T-helper 1 cell treated with Interleukin-12 subunit alpha and Interleukin-12 subunit beta and Interleukin-4 antibody, amounts not matched to agents 30 μg/mL and 1 μg/mL, for 36 hours (primary cell): ENCODE results near the gene GNB5.
A peak's percentile ranks its signal among the peaks of the same experiment; 100 is the strongest.
"Not testable (repeated sequence)": the region's sequence is repeated elsewhere in the genome, so short reads cannot be mapped to it uniquely, and the experiment has no call there.

Experiments
- H3K27ac Mint-ChIP-seq: one replicate; pipeline ENCODE4 v1.8.0; 2021; ENCODE audit warnings: mild to moderate bottlenecking, mixed read lengths
- H3K27me3 Mint-ChIP-seq: one replicate; pipeline ENCODE4 v1.8.0; 2021; ENCODE audit warnings: low read depth, mixed read lengths
- H3K36me3 Mint-ChIP-seq: one replicate; pipeline ENCODE4 v1.8.0; 2021; ENCODE audit warnings: low read depth, mixed read lengths
- H3K4me1 Mint-ChIP-seq: one replicate; pipeline ENCODE4 v1.8.0; 2021; ENCODE audit warnings: low read depth, mixed read lengths
- H3K4me3 Mint-ChIP-seq: one replicate; pipeline ENCODE4 v1.8.0; 2021; ENCODE audit warnings: mild to moderate bottlenecking, moderate library complexity, mixed read lengths
- H3K9me3 Mint-ChIP-seq: one replicate; pipeline ENCODE4 v1.8.0; 2021; ENCODE audit warnings: mixed read lengths

GNB5 gene

GRCh38 chr15:52097180-52097579 is 94.0 kb downstream of the GNB5 start:
- Mint-ChIP-seq H3K4me1 (no peaks in the 10 kb centered on the region), H3K27ac (no peak overlapping the region), H3K4me3 (no peak overlapping the region), H3K36me3 (no peaks in the 10 kb centered on the region), H3K9me3 (no peaks in the 10 kb centered on the region), H3K27me3 (peaks cover 16% of the 10 kb centered on the region)

GRCh38 chr15:52096536-52096935 is 94.7 kb downstream of the GNB5 start:
- not testable (repeated sequence) for H3K4me1 Mint-ChIP-seq, H3K36me3 Mint-ChIP-seq, H3K4me3 Mint-ChIP-seq, H3K9me3 Mint-ChIP-seq, H3K27ac Mint-ChIP-seq
- peaks cover 13% of the 10 kb centered on the region for H3K27me3 Mint-ChIP-seq

DNA sequence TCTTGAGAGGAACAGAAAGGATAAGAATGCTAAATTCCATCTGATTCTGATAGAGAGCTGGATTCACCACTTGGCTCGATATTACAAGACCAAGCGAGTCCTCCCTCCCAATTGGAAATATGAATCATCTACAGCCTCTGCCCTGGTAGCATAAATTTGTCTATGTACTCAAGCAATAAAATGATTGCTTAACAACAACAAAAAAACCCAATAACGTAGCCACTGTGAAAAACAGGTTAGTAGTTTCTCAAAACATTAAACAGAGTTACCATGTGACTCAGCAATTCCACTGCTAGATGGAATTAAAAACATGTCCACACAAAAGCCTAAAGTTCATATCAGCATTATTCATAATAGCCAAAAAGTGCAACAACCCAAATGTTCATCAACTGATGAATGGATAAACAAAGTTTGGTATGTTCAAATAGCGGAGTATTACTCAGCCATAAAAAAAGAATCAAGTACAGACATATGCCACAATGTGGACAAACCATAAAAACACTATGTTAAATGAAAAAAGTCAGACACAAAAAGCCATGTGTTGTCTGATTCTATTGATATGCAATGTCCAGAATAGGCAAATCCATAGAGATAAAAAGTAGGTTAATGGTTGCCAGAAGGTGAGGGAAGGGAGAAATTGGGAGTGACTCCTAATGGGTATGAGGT is 95.5 kb downstream of the GNB5 start:
- Mint-ChIP-seq H3K27me3 (peaks cover 13% of the 10 kb centered on the region), H3K36me3 (no peaks in the 10 kb centered on the region), H3K9me3 (peaks cover under 1% of the 10 kb centered on the region), H3K27ac (no peak overlapping the region), H3K4me1 (no peaks in the 10 kb centered on the region), H3K4me3 (no peak overlapping the region)

DNA sequence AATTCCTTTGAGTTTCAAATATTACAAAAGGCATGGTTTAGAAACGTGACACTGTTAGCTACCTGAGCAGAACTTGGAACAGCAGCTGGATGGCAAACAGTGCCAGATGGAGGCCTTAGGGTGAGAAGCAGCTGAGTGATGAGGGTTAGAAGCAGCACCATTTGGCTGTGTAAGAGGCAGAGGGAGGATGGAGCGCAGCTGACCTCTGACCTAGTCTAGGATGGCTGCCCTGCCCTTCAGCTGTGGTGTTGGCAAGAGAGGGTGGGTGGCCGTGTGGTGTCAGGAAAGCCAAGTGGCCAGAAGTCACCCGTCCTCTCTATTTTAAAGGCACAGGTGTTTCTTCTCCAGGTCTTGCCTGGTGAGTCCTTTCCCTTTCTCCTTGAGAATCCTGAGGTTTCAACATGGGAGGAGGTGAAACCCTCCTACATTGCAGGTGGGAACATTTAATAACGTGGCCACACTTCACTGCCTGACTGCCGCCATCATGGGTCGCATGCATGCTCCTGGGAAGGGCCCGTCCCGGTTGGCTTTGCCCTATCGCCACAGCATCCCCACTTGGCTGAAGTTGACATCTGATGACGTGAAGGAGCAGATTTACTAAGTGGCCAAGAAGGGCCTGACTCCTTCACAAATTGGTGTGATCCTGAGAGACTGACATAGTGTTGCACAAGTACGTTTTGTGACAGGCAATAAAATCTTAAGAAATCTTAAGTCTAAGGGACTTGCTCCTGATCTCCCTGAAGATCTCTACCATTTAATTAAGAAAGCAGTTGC is 96.2 kb downstream of the GNB5 start:
- Mint-ChIP-seq H3K9me3 (peaks cover 7% of the 10 kb centered on the region), H3K36me3 (no peaks in the 10 kb centered on the region), H3K27me3 (peaks cover 17% of the 10 kb centered on the region), H3K4me3 (no peak overlapping the region), H3K27ac (no peak overlapping the region), H3K4me1 (no peaks in the 10 kb centered on the region)

DNA sequence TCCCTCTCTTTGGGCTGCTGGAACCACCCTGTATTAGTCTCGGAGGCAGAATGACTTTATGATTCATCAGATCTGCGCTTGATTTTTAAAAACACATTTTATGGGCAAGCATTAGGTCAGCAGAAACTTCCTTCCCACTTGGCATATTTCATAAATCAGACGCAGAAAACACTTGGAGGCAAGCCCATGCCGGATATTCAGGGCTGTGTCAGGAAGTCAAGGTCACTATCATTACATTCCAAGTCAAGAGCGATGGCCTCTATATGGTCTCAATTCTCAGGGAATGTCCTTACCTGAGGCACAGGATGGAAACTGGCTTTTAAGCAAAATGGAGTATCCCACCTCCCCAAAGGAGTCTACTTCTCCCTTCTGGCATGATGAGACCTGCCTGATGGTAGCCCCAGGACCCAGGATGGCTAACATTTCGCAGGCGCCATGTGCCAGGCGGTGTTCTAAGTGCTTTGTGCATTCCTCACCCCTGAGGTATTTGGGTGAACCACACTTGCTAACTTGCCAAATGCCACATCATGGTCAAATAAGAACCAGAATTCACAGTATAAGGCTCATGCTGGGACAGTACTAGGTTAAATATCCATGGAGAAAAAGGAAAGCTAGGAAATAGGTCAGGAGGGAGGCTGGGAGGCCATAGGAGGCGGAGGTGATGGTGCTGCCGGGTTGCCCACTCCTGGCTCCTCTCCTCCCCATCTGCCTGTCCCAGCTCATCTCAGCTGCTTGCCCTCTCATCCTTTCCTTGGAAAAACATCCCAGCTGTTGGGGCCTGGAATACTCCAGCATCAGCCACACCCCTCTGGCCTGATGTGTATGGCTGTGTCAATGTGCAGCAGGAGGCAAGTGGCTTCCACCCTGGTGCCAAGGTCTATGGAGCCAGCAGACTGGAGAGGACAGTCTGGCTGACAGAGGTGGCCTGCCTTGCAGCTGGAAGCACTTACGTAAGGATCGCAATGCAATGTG is 97.4 kb downstream of the GNB5 start:
- no peak overlapping the region for H3K27ac Mint-ChIP-seq

DNA sequence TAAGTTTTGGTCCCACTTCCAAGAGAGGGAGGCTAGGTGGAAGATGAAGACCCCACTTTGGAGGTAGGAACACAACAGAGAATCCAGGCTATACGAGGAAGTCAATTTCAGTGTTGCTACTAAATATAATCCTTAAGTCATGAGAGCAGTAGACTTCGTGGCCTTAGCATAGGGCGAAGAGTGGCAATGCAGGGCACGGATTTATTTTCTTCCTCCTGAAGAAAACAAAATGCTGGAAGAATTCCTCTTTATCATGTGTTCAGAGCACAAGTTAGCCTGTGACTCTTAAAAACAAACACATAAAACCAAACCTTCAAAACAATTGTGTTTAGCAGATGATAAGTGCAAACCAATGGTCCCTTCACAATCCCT is 98.0 kb downstream of the GNB5 start:
- Mint-ChIP-seq H3K36me3 (no peaks in the 10 kb centered on the region), H3K9me3 (peaks cover 17% of the 10 kb centered on the region), H3K27ac (no peak overlapping the region), H3K4me1 (no peaks in the 10 kb centered on the region), H3K4me3 (no peak overlapping the region), H3K27me3 (peaks cover 25% of the 10 kb centered on the region)

More for the DNA sequence above, 97.4 kb downstream of the GNB5 start:
- H3K4me3 Mint-ChIP-seq: no peak overlapping the region
- no peaks in the 10 kb centered on the region for H3K36me3 Mint-ChIP-seq
- H3K9me3 Mint-ChIP-seq: peaks cover 17% of the 10 kb centered on the region
- H3K27me3 Mint-ChIP-seq: peaks cover 25% of the 10 kb centered on the region
- no peaks in the 10 kb centered on the region for H3K4me1 Mint-ChIP-seq

DNA sequence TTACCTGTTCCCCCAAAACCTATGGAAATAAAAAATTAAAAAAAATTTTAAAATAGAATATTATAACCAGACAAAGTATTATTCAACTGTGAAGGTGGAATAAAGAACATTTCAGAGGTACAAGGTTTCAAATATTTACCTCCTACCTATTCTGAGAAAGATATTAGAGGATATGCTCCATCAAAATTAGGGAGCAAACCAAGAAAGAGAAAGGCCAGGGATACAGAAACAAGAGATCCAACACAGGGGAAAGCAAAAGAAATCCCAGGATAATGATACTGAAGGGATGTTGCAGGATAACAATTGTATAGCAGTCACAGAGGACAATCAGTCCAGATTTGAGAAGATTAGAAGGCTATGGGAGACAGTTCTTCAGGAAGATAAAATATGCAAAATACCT is 101.0 kb downstream of the GNB5 start:
- Mint-ChIP-seq H3K4me1 (no peaks in the 10 kb centered on the region), H3K36me3 (no peaks in the 10 kb centered on the region), H3K27ac (no peak overlapping the region), H3K9me3 (peaks cover 17% of the 10 kb centered on the region), H3K4me3 (no peak overlapping the region), H3K27me3 (peaks cover 13% of the 10 kb centered on the region)

- Mint-ChIP-seq H3K36me3 (no peaks in the 10 kb centered on the region), H3K9me3 (peaks cover 17% of the 10 kb centered on the region), H3K27ac (no peak overlapping the region), H3K27me3 (peaks cover 12% of the 10 kb centered on the region), H3K4me3 (no peak overlapping the region), H3K4me1 (peaks cover 18% of the 10 kb centered on the region)
These were observed 105.0 kb downstream of the GNB5 start for GRCh38 chr15:52086011-52086786.

DNA sequence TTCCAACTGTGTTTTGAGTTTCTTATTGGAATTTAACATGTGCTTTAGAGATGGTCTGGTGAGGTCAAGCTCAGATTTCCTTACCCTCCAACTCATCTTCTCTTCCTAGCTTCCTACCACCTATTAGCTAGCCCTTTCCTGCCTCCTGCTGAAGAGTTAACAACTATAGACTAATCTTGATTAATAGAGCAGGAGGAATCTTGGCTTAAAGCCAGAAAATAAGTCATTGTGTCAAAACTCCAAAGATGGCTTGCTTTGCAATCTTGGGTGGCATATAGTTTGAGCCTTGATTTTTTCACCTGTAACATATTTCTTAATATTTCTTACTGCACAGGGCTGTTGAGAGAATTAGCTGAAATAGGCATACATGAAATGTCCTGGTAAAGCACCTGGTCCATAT is 105.9 kb downstream of the GNB5 start:
- peaks cover 10% of the 10 kb centered on the region for H3K27me3 Mint-ChIP-seq

DNA sequence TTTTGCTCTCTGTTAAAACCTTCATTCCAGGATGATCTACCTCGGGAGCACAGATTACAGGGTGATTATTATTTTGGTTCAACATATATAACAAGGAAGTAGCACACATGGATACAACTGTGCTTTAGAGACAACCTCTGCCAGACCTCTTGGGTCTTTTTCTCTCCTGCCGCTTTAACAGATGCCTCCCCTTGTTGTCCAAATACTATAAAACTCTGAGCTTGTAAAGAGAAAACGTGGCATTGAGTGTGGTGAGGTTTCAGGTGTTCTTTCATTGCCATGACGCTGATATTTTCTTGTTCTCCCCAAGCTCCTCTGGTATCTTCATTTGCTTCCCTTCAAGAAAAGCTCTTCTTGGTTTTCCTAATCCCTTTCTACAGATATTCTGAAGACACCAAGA is 107.6 kb downstream of the GNB5 start:
- no peak overlapping the region for H3K27ac Mint-ChIP-seq

More for the DNA sequence above, 105.9 kb downstream of the GNB5 start:
- H3K9me3 Mint-ChIP-seq: peaks cover 13% of the 10 kb centered on the region
- H3K36me3 Mint-ChIP-seq: no peaks in the 10 kb centered on the region
- peaks cover 18% of the 10 kb centered on the region for H3K4me1 Mint-ChIP-seq
- H3K4me3 Mint-ChIP-seq: no peak overlapping the region
- H3K27ac Mint-ChIP-seq: no peak overlapping the region

DNA sequence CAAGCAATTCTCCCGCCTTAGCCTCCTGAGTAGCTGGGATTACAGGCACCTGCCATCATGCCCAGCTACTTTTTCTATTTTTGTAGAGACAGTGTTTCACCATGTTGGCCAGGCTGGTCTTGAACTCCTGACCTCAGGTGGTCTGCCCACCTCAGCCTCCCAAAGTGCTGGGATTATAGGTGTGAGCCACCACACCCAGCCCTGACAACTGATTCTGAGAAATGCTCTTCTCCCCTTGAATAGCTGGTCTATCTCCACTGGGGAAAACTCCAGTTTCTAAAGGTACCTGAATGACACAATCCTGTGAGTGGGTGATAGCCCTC is 108.2 kb downstream of the GNB5 start:
- not testable (repeated sequence) for H3K9me3 Mint-ChIP-seq, H3K36me3 Mint-ChIP-seq, H3K27me3 Mint-ChIP-seq
- Mint-ChIP-seq H3K4me3 (peak overlapping the region; percentile 15), H3K4me1 (peaks cover 24% of the 10 kb centered on the region), H3K27ac (peak overlapping the region; percentile 29)

More for the DNA sequence above, 107.6 kb downstream of the GNB5 start:
- no peaks in the 10 kb centered on the region for H3K27me3 Mint-ChIP-seq
- H3K4me3 Mint-ChIP-seq: no peak overlapping the region
- H3K36me3 Mint-ChIP-seq: no peaks in the 10 kb centered on the region
- peaks cover 24% of the 10 kb centered on the region for H3K4me1 Mint-ChIP-seq
- no peaks in the 10 kb centered on the region for H3K9me3 Mint-ChIP-seq

GRCh38 chr15:52082197-52083036 is 108.8 kb downstream of the GNB5 start:
- no peaks in the 10 kb centered on the region for H3K9me3 Mint-ChIP-seq
- no peaks in the 10 kb centered on the region for H3K36me3 Mint-ChIP-seq
- peak overlapping the region; percentile 25 for H3K4me3 Mint-ChIP-seq
- peaks cover 24% of the 10 kb centered on the region for H3K4me1 Mint-ChIP-seq
- H3K27ac Mint-ChIP-seq: peak overlapping the region; percentile 29
- no peaks in the 10 kb centered on the region for H3K27me3 Mint-ChIP-seq

- Mint-ChIP-seq H3K4me3 (no peak overlapping the region), H3K27ac (no peak overlapping the region), H3K4me1 (peaks cover 24% of the 10 kb centered on the region), H3K36me3 (no peaks in the 10 kb centered on the region), H3K27me3 (no peaks in the 10 kb centered on the region), H3K9me3 (no peaks in the 10 kb centered on the region)
These were observed 110.3 kb downstream of the GNB5 start for GRCh38 chr15:52080706-52081392.
